NOMO-1 (cell line): ENCODE measurements around the gene ZP1.

Experiments used
- DNase-seq, 2 experiments: peaks; one replicate each; lab custom pipeline; 2025; ENCODE audit not compliant: unreplicated experiment in 2 of 2; lab: John Stamatoyannopoulos, UW

ZP1 gene

GRCh38 chr11:60921777-60922335, 54.5 kb downstream of the ZP1 start:
- DNase-seq = no peak

- DNase-seq = no peak
These were observed 55.6 kb downstream of the ZP1 start for GRCh38 chr11:60922906-60923305.

GRCh38 chr11:60923326-60923725, 56.0 kb downstream of the ZP1 start:
- no peak for DNase-seq

GRCh38 chr11:60923800-60924109, 56.4 kb downstream of the ZP1 start:
- DNase-seq = no peak

GRCh38 chr11:60924110-60924905, 57.0 kb downstream of the ZP1 start, which contains the start of gene TMEM132A:
TSS of gene TMEM132A (plus strand) at chr11:60924460. CDS start at chr11:60924634, 174 bp downstream.
- DNase-seq = no peak
